Omental fat pad (tissue), 4 donors: Measurements from ENCODE around the gene KRTAP10-6. TPM values are rescaled to one million over a fixed set of nuclear protein-coding genes. Genes with fewer than 3 reads are reported as not detected.
"Not testable (repeated sequence)": the region's sequence is repeated elsewhere in the genome, so short reads cannot be mapped to it uniquely, and the experiment has no call there.

Experiments
- ATAC-seq: fragments of 150-250 bp; one replicate; pipeline ENCODE4 v1.9.1; 2016; ENCODE audit warnings: mild to moderate bottlenecking, moderate library complexity; ENCODE audit not compliant: low FRiP score
- DNase-seq: peaks from one replicate; pipeline ENCODE4 v3.0.0-alpha.2; 2019; ENCODE audit warnings: low spot score
- CTCF ChIP-seq, 3 donors: fragments of 450-650 bp; IDR thresholded peaks; one replicate each; pipeline ENCODE4 v1.5.1; 2016 to 2017; ENCODE audit warnings: antibody characterized with exemption in 3 of 3, mild to moderate bottlenecking in 3 of 3, moderate library complexity in 2 of 3
- total RNA-seq, 4 donors: library from RNA; depleted of rRNA; stranded (reverse); fragments of >200 nt; gene quantifications; one replicate each; pipeline ENCODE4 v1.1.0, GENCODE V29; 2016

KRTAP10-6 gene
- total RNA-seq, result not detected

GRCh38 chr21:44592446-44593311, at the start of gene KRTAP10-6:
KRTAP10-6 (minus strand) TSS chr21:44592505; CDS start chr21:44592484, 21 bp downstream.
- no peak for TF ChIP-seq CTCF (IDR thresholded peaks at IDR 0.05)
- ATAC-seq (no peak), DNase-seq (no peak)

GRCh38 chr21:44640761-44641160, 48.5 kb upstream of the KRTAP10-6 start:
- DNase-seq (no peak), ATAC-seq (no peak)
- TF ChIP-seq CTCF (IDR thresholded peaks at IDR 0.05), result no peak

GRCh38 chr21:44639331-44639655, 47.0 kb upstream of the KRTAP10-6 start:
- ATAC-seq (no peak), DNase-seq (no peak)
- no peak for TF ChIP-seq CTCF (IDR thresholded peaks at IDR 0.05)

GRCh38 chr21:44638506-44639330, 46.4 kb upstream of the KRTAP10-6 start:
- ATAC-seq, DNase-seq: not testable (repeated sequence)

GRCh38 chr21:44637851-44638348, 45.6 kb upstream of the KRTAP10-6 start:
- not testable (repeated sequence) for DNase-seq, ATAC-seq

- no peak for DNase-seq
- ATAC-seq, result no peak
- TF ChIP-seq CTCF (IDR thresholded peaks at IDR 0.05), result no peak
These were observed 44.9 kb upstream of the KRTAP10-6 start, which contains the start of gene KRTAP10-10 for GRCh38 chr21:44637018-44637850. KRTAP10-10 (plus strand) TSS chr21:44637356; CDS start chr21:44637418, 62 bp downstream.

- ATAC-seq (no peak), DNase-seq (no peak)
- no peak for TF ChIP-seq CTCF (IDR thresholded peaks at IDR 0.05)
These were observed 44.1 kb upstream of the KRTAP10-6 start for GRCh38 chr21:44636209-44637017.
